GM23248 (cell line): ENCODE results near the gene TPM2.

Experiments
- EZH2 ChIP-seq: fragments of 200-600 bp; sonication (generic); IDR thresholded peaks from 2 replicates; pipeline ENCODE4 v1.6.1; 2018; ENCODE audit warnings: antibody characterized with exemption, mild to moderate bottlenecking; ENCODE audit not compliant: insufficient read depth, poor library complexity, severe bottlenecking
- EZH2phosphoT487 ChIP-seq: fragments of 200-600 bp; sonication (generic); IDR thresholded peaks from 2 replicates; pipeline ENCODE4 v1.6.1; 2018; ENCODE audit warnings: antibody characterized with exemption, moderate library complexity, mild to moderate bottlenecking, low read depth; ENCODE audit not compliant: insufficient read depth

DNA sequence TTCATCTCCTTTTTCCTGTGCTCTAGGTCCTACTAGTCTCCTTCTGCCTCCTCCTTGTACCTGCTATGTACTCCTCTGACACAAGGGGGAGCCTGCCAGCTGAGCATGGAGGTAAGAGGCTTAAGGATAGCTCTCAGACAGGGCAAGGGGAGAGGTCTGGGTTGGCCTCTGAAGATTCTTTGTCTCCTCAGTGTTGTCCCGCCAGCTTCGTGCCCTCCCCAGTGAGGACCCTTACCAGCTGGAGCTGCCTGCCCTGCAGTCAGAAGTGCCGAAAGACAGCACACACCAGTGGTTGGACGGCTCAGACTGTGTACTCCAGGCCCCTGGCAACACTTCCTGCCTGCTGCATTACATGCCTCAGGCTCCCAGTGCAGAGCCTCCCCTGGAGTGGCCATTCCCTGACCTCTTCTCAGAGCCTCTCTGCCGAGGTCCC lies 46.5 kb upstream of the TPM2 start:
- TF ChIP-seq EZH2phosphoT487 (no peak), EZH2 (no peak)
